HG03460 (cell line): Measurements from ENCODE around the gene CDH19.
"Not testable (repeated sequence)": the region's sequence is repeated elsewhere in the genome, so short reads cannot be mapped to it uniquely, and the experiment has no call there.

Source experiments
- ATAC-seq: cut with Tn5 transposase; IDR thresholded peaks from one replicate; pipeline ENCODE4 v1.9.1; 2021; ENCODE audit not compliant: unreplicated experiment

The CDH19 gene

DNA sequence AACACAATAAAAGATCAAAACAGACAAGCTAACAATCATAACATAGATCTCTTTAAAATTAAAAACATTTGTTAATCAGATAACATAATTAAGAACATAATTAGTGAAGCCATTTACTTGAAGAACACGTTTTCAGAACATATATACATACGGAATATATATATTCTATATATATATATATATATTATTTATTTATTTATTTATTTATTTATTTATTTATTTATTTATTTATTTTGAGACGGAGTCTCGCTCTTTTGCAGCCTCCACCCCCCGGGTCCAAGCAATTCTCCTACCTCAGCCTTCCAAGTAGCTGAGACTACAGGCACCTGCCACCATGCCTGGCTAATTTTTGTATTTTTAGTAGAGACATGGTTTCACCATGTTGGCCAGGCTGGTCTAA, 137.7 kb downstream of the CDH19 start:
- not testable (repeated sequence) for ATAC-seq

DNA sequence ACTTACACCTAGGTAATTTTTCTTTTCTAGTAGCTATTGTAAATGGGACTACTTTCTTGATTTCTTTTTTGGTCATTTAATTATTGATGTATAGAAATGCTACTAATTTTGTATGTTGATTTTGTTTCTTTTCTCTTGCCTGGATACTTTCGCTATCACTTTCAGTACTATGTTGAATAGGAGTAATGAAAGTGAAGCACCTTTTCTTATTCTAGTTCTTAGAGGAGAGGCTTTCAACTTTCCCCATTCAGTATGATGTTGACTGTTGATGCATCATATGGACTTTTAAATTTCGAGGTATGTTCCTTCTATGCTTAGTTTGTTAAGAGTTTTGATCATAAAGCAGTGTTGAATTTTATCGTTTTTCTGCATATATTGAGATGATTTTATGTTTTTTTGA, 142.5 kb downstream of the CDH19 start:
- ATAC-seq = no peak

DNA sequence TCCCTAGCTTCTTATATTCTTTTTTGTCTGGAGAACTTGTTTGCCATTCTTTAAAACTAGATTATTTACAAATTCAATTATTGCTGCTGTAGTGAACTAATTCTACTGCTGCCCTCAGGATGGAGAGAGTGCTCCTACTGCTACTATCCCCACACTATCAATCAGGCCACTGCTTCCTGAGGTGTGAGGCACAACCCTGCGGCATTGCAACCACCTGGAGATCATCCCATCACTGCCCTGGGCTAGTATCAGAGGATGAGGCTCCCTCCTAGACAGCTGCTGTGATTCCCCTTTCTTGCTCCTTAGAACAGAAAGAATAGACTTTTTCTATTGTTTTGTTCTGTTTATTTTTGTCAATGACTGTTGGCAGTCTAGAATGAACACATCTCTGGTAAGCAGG, 146.6 kb downstream of the CDH19 start:
- ATAC-seq = no peak
